ENCODE measurements around the gene XYLT1. TPM values are rescaled to one million over a fixed set of nuclear protein-coding genes. Genes with fewer than 3 reads are reported as not detected.

Gene XYLT1
- total RNA-seq, 1 experiment from 2014 or later, result 7.5 TPM

DNA sequence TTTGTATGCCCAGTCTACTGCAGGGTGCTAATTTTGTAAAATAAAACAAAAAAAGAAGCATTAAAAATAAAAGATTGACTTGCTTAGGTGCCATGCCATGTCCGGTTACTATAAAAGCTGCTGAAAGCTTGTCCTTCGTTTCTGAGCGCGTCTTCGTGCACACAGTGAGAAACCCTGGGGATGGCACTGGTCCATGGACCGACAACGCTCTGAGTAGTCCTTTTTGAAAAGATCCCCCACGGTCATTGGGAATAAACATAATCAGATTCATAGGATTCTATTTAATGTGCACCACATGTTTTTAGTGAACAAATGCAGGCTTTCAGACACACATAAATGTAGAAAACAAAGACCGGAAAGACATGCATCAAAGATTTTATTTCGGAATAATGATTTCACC, 146.3 kb downstream of the XYLT1 start:
- Mint-ChIP-seq H3K4me3 (ENCODE audit: low read depth, unreplicated experiment) (no peak overlapping the region), H3K27me3 (ENCODE audit: unreplicated experiment) (no peaks in the 10 kb centered on the region), H3K9me3 (ENCODE audit: low read depth, unreplicated experiment) (no peaks in the 10 kb centered on the region), H3K4me1 (ENCODE audit: low read depth, unreplicated experiment) (no peaks in the 10 kb centered on the region), H3K27ac (ENCODE audit: unreplicated experiment) (no peak overlapping the region), H3K36me3 (ENCODE audit: insufficient read depth, unreplicated experiment) (no peaks in the 10 kb centered on the region)
- intact Hi-C loops (cut with micrococcal nuclease; ENCODE audit: unreplicated experiment), result no loop called here
- DNase-seq, result no peak
- CTCF ChIA-PET, result no interaction called here
- TF ChIP-seq, protein P1, sequence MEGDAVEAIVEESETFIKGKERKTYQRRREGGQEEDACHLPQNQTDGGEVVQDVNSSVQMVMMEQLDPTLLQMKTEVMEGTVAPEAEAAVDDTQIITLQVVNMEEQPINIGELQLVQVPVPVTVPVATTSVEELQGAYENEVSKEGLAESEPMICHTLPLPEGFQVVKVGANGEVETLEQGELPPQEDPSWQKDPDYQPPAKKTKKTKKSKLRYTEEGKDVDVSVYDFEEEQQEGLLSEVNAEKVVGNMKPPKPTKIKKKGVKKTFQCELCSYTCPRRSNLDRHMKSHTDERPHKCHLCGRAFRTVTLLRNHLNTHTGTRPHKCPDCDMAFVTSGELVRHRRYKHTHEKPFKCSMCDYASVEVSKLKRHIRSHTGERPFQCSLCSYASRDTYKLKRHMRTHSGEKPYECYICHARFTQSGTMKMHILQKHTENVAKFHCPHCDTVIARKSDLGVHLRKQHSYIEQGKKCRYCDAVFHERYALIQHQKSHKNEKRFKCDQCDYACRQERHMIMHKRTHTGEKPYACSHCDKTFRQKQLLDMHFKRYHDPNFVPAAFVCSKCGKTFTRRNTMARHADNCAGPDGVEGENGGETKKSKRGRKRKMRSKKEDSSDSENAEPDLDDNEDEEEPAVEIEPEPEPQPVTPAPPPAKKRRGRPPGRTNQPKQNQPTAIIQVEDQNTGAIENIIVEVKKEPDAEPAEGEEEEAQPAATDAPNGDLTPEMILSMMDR (IDR thresholded peaks at IDR 0.05; ENCODE audit: unreplicated experiment), result no peak
- no TSS peak for BruUV-seq (replicated peaks)

DNA sequence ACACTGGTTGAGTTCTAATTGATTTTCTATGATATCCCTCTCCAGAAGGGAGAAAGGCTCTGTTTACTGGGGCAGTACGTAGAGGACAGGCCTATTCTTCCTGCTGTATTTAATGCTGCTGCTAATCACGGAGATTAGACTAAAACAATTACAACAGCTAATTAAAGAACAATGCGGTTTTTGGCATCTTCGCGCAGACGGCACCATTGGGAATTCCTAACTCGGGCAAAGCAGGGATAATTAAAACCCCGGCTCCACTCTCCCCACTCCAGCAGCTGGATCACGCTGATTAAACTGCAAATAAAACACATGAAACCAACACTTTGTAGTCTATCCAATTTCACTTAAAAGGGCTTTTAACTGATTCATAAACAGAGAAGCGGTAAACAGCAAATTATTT, 147.6 kb downstream of the XYLT1 start:
- no peak overlapping the region for H3K4me3 Mint-ChIP-seq (ENCODE audit: low read depth, unreplicated experiment)
- H3K36me3 Mint-ChIP-seq (ENCODE audit: insufficient read depth, unreplicated experiment), result no peaks in the 10 kb centered on the region
- DNase-seq, result no peak
- no peak overlapping the region for H3K27ac Mint-ChIP-seq (ENCODE audit: unreplicated experiment)
- no peaks in the 10 kb centered on the region for H3K4me1 Mint-ChIP-seq (ENCODE audit: low read depth, unreplicated experiment)
- BruUV-seq (replicated peaks), result no TSS peak
- TF ChIP-seq, protein P1 (IDR thresholded peaks at IDR 0.05; ENCODE audit: unreplicated experiment), result no peak
- intact Hi-C loops (cut with micrococcal nuclease; ENCODE audit: unreplicated experiment), result no loop called here
- H3K9me3 Mint-ChIP-seq (ENCODE audit: low read depth, unreplicated experiment), result no peaks in the 10 kb centered on the region
- CTCF ChIA-PET, result no interaction called here
- H3K27me3 Mint-ChIP-seq (ENCODE audit: unreplicated experiment), result no peaks in the 10 kb centered on the region

DNA sequence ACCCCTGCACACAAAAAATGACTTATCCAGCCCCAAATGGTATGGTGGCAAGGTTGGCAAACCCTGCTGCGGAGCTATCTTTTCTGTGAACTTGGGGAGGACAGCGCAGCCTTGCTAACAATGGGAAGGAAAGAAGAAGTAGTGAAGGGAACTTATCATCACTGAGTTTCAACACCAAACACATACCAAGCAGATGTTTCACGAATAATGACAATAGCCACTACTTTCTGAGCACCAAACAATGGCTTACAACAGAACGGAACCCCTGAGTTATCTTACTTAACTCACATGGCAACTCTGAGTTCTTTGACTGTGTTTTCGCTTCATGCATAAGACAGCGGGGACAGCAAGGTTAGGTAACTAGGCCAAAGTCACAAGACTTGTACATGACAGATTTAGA, 148.9 kb downstream of the XYLT1 start:
- H3K36me3 Mint-ChIP-seq (ENCODE audit: insufficient read depth, unreplicated experiment), result no peaks in the 10 kb centered on the region
- no peak overlapping the region for H3K4me3 Mint-ChIP-seq (ENCODE audit: low read depth, unreplicated experiment)
- no peaks in the 10 kb centered on the region for H3K27me3 Mint-ChIP-seq (ENCODE audit: unreplicated experiment)
- H3K4me1 Mint-ChIP-seq (ENCODE audit: low read depth, unreplicated experiment), result no peaks in the 10 kb centered on the region
- CTCF ChIA-PET, result interaction anchor here (0.6 kb wide), 1 partner anchor 19 kb away, joined by 4 read pairs; no protein-coding TSS in a partner anchor
- intact Hi-C loops (cut with micrococcal nuclease; ENCODE audit: unreplicated experiment), result no loop called here
- H3K27ac Mint-ChIP-seq (ENCODE audit: unreplicated experiment), result no peak overlapping the region
- DNase-seq, result no peak
- no TSS peak for BruUV-seq (replicated peaks)
- H3K9me3 Mint-ChIP-seq (ENCODE audit: low read depth, unreplicated experiment), result no peaks in the 10 kb centered on the region
- TF ChIP-seq, protein P1 (IDR thresholded peaks at IDR 0.05; ENCODE audit: unreplicated experiment), result no peak

DNA sequence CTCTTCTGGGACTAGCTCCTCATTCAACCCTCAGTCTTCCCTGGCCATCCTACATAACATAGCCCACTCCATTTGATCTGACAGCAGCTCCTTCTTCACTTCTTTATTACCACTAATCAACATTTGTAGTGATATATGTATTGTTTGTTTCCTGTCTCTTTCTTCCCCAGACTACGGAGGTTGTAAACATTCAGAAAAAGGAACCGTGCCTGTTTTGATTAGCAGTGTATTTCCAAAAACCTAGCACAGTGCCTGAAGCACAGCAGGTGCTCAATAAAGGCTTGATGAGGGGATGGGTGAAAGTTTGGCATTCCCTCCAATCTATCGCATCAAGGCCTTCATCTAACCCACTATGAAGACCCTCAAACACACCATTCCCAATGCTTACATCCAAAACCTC, 150.8 kb downstream of the XYLT1 start:
- TF ChIP-seq, protein P1 (IDR thresholded peaks at IDR 0.05; ENCODE audit: unreplicated experiment), result no peak
- Mint-ChIP-seq H3K27me3 (ENCODE audit: unreplicated experiment) (no peaks in the 10 kb centered on the region), H3K4me3 (ENCODE audit: low read depth, unreplicated experiment) (no peak overlapping the region), H3K27ac (ENCODE audit: unreplicated experiment) (peak overlapping the region; percentile 65), H3K4me1 (ENCODE audit: low read depth, unreplicated experiment) (no peaks in the 10 kb centered on the region), H3K9me3 (ENCODE audit: low read depth, unreplicated experiment) (no peaks in the 10 kb centered on the region), H3K36me3 (ENCODE audit: insufficient read depth, unreplicated experiment) (no peaks in the 10 kb centered on the region)
- CTCF ChIA-PET, result no interaction called here
- intact Hi-C loops (cut with micrococcal nuclease; ENCODE audit: unreplicated experiment), result no loop called here
- no TSS peak for BruUV-seq (replicated peaks)
- DNase-seq, result no peak
